Measurements from ENCODE around the gene AFP. TPM values are rescaled to one million over a fixed set of nuclear protein-coding genes. Genes with fewer than 3 reads are reported as not detected.
A peak's percentile ranks its signal among the peaks of the same experiment; 100 is the strongest.

AFP gene
- total and polyA plus RNA-seq, 8 donors, result 0.40 to 1.5 TPM; not detected in 6

DNA sequence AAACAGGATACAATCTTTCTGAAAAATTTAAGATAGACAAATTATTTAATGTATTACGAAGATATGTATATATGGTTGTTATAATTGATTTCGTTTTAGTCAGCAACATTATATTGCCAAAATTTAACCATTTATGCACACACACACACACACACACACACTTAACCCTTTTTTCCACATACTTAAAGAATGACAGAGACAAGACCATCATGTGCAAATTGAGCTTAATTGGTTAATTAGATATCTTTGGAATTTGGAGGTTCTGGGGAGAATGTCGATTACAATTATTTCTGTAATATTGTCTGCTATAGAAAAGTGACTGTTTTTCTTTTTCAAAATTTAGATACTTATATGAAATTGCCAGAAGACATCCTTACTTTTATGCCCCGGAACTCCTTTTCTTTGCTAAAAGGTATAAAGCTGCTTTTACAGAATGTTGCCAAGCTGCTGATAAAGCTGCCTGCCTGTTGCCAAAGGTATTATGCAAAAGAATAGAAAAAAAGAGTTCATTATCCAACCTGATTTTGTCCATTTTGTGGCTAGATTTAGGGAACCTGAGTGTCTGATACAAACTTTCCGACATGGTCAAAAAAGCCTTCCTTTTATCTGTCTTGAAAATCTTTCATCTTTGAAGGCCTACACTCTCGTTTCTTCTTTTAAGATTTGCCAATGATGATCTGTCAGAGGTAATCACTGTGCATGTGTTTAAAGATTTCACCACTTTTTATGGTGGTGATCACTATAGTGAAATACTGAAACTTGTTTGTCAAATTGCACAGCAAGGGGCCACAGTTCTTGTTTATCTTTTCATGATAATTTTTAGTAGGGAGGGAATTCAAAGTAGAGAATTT, 26.8 kb upstream of the AFP start:
- no peak for FAIRE-seq

GRCh38 chr4:73409978-73410548, 26.0 kb upstream of the AFP start:
- intact Hi-C loops (cut with DNase I), result no loop called here
- no peak for ATAC-seq
- no peak for TF ChIP-seq CTCF (IDR thresholded peaks at IDR 0.05)

More for the DNA sequence above, 26.8 kb upstream of the AFP start:
- H3K4me3 ChIP-seq, result no peak overlapping the region
- DNase-seq (no peak), ATAC-seq (peak in 1 of 4 donors; percentile 20)
- H3K4me1 ChIP-seq, result peaks cover 0 to 7% (median 6%) of the 10 kb centered on the region in 3 donors
- no peak overlapping the region for H3K27ac ChIP-seq
- TF ChIP-seq CTCF (IDR thresholded peaks at IDR 0.05), result no peak
- peaks cover under 1 to 13% (median 2%) of the 10 kb centered on the region in 3 donors for H3K36me3 ChIP-seq
- intact Hi-C loops (cut with DNase I), result no loop called here
- H3K27me3 ChIP-seq, result no peaks in the 10 kb centered on the region
- 40 to 44% methylated on average over 6 of the region's 6 CpGs for WGBS, 2 donors
- no peaks in the 10 kb centered on the region for H3K9me3 ChIP-seq

GRCh38 chr4:73410916-73411730, 24.9 kb upstream of the AFP start:
- no peak for TF ChIP-seq CTCF (IDR thresholded peaks at IDR 0.05)
- H3K27me3 ChIP-seq, result no peaks in the 10 kb centered on the region
- no peak overlapping the region for H3K27ac ChIP-seq
- H3K9me3 ChIP-seq, result no peaks in the 10 kb centered on the region
- peaks cover 0 to 7% (median 6%) of the 10 kb centered on the region in 3 donors for H3K4me1 ChIP-seq
- ATAC-seq (no peak), FAIRE-seq (no peak), DNase-seq (no peak)
- WGBS, 2 donors, result 67 to 73% methylated on average over 3 of the region's 3 CpGs
- H3K36me3 ChIP-seq, result peaks cover 2 to 19% (median 3%) of the 10 kb centered on the region in 3 donors
- intact Hi-C loops (cut with DNase I), result no loop called here
- no peak overlapping the region for H3K4me3 ChIP-seq

More at GRCh38 chr4:73409978-73410548, 26.0 kb upstream of the AFP start:
- WGBS, 2 donors, result 83 to 88% methylated on average over 8 of the region's 8 CpGs
- H3K27me3 ChIP-seq, result no peaks in the 10 kb centered on the region
- no peak for DNase-seq
- no peak for FAIRE-seq
- no peak overlapping the region for H3K27ac ChIP-seq
- no peak overlapping the region for H3K4me3 ChIP-seq
- H3K4me1 ChIP-seq, result peaks cover 0 to 7% (median 6%) of the 10 kb centered on the region in 3 donors
- H3K9me3 ChIP-seq, result no peaks in the 10 kb centered on the region
- H3K36me3 ChIP-seq, result peaks cover 2 to 13% (median 3%) of the 10 kb centered on the region in 3 donors

DNA sequence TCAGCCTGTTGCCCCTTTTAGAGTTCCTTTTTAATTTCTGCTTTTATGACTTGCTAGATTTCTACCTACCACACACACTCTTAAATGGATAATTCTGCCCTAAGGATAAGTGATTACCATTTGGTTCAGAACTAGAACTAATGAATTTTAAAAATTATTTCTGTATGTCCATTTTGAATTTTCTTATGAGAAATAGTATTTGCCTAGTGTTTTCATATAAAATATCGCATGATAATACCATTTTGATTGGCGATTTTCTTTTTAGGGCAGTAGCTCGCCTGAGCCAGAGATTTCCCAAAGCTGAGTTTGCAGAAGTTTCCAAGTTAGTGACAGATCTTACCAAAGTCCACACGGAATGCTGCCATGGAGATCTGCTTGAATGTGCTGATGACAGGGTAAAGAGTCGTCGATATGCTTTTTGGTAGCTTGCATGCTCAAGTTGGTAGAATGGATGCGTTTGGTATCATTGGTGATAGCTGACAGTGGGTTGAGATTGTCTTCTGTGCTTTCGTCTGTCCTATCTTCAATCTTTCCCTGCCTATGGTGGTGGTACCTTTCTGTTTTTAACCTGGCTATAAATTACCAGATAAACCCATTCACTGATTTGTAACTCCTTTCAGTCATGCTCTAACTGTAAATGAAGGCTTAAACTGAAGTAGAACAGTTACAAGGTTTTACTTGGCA, 24.1 kb upstream of the AFP start:
- Histone ChIP-seq H3K27me3 (no peaks in the 10 kb centered on the region), H3K27ac (no peak overlapping the region), H3K36me3 (peaks cover 2 to 27% (median 3%) of the 10 kb centered on the region in 3 donors), H3K4me1 (peaks cover 0 to 6% (median 2%) of the 10 kb centered on the region in 3 donors), H3K9me3 (no peaks in the 10 kb centered on the region), H3K4me3 (no peak overlapping the region)
- WGBS, 2 donors, result 47 to 63% methylated on average over 8 of the region's 8 CpGs
- peak in 3 of 4 donors; percentile 35 to 64 (median 51) for ATAC-seq
- TF ChIP-seq CTCF (IDR thresholded peaks at IDR 0.05), result no peak
- no peak for DNase-seq
- FAIRE-seq, result no peak
- intact Hi-C loops (cut with DNase I), result no loop called here

All from pancreas (tissue), 10 donors.